Liver (tissue), 2 donors: Measurements from ENCODE around the gene TAS2R13.

Experiments used
- RAD21 ChIP-seq, 2 donors: IDR thresholded peaks; 2 replicates each; pipeline ENCODE4 v1.6.1; 2016; ENCODE audit warnings: antibody characterized with exemption in 2 of 2, mild to moderate bottlenecking in 2 of 2
- REST ChIP-seq: IDR thresholded peaks from 2 replicates; pipeline ENCODE4 v1.6.1; 2016; ENCODE audit warnings: antibody characterized with exemption, mild to moderate bottlenecking
- donor health status: healthy.

DNA sequence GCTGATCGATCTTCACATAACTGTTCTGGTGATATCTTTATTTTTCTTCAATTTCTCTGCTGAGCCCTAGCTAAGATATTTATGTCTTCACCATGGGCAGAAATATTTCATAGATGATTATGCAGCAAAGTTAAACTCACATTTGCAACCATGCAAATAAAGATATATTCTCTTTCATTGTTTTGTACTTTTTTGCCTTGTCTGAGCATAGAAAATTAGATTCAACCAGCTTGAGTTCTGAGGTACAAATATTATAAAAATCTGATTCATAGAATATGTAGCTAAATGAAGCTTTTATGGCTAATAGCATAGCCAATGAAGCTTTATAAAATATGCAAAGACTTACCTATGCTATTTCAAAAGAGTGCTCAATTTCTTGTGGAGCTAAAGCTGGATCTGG lies at the start of gene TAS2R13:
- TF ChIP-seq RAD21 (IDR thresholded peaks at IDR 0.05) (no peak), REST (no peak)
